ENCODE measurements around the gene MKLN1.

The MKLN1 gene

DNA sequence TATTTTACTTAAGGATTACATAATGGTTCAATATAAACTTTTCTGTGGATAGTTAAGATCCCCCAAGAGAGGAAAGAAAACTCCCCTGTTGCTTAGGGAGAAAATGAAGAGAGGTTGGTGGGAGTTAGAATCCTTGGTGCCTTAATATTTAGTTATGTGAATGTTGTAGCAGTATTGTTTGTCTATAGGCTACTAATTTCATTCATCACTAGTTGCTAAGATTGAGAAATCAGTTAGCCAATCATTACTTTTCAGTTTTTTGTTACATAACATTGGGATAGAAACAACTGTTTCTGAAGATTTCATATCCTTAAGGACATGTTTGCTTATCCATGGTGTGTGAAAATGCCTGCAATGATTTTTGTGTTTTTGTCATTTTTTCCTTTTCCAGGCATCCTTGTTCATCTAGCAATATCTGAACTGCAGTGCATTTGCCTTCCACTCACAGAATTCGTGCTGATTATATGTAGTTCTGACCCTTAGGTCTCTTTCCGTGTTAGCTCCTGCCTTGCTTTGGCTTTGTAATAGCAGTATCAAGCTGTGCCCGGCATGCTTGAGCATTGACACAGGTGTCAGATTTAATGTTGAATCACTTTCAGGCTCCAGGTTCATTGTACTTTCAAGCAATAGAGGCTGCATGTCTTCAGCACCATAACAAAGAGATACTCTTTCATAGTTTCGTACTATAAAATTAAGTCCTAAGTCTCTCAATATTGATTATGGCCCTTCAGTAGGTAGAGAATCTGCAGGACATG is 143.8 kb downstream of the MKLN1 start:
- no peak for DNase-seq

- no peak for DNase-seq
These were observed 149.1 kb downstream of the MKLN1 start for GRCh38 chr7:131476740-131477139.

DNA sequence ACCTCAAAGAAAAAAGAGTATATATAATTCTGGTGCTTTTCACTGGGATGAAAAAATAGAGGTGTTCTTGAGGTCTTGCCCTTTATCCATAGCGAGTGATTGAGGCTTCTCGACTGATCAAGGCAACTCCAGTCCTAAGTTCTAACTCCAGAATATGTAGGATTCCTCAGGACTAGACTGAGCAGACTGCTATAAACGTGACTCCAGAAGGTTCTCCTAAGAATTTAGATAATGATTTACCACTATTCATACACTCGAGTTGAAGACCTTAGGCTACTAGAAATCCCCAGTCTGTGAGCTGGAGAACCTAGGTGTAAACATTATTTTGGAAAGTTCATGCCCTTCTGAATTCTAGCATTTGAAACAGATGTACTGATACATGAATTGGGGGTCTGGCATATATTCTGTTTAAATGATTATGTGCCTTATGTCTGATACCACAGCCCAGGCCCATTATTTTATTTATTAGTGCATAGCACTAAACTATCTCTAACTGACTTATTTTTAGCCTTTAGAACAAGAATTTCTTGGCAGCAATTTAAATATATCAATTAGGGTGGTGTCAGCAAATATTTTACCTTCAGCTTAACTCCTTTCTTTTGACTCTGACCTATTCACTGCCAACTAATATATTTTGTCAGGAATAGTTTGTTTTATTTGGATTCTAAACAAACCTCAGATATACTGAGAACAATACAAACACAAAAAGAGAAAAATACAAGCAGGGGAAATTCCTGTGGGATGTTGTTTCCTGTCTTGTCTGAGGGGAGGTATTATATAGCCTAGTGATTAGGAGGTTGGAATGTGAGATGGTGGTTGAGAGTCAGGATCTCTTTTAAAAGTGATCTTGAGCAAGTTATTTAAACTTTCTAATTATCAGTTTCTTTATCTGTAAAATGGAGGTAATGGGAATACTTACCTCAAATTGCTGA is 153.0 kb downstream of the MKLN1 start:
- DNase-seq: no peak

DNA sequence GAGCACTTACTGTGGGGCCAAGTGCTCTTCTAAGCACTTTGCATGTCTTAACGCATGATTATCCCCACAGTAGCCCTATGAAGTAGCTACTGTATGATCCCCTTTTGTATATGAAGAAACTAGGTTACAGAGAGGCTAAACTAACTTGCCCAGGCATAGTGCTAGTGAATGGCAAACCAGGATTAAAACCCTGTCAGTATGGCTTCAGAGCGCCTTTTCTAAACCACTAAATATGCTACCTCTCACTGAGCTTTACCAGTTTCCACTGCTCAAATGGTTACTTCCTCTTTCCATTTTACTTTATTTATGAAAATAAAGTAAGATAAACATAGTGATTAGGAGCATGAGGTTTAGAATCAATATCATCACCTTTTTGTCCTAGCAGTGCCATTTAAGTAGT is 155.1 kb downstream of the MKLN1 start:
- no peak for DNase-seq

- no peak for DNase-seq
These were observed 155.9 kb downstream of the MKLN1 start for GRCh38 chr7:131483586-131483985.

GRCh38 chr7:131486346-131486745 is 158.7 kb downstream of the MKLN1 start:
- DNase-seq: no peak

DNA sequence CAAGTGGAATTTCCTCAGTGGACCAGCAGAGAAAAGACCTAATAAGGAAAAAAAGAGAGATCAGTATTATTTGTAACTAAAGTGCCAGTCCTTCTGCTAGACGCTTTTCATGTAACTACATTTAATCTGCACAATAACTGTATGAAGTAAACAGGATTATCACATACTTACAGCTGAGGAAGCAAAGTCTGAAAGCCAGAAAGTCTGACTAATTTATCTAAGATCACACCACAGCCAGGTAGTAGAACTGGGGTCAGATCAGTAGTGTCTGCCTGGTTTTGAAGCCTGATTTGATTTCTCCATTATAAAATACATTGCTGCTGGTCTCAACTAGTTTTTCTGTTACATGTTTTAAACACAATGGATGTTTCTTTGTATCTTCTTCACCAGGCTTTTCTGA is 159.5 kb downstream of the MKLN1 start:
- DNase-seq: no peak

DNA sequence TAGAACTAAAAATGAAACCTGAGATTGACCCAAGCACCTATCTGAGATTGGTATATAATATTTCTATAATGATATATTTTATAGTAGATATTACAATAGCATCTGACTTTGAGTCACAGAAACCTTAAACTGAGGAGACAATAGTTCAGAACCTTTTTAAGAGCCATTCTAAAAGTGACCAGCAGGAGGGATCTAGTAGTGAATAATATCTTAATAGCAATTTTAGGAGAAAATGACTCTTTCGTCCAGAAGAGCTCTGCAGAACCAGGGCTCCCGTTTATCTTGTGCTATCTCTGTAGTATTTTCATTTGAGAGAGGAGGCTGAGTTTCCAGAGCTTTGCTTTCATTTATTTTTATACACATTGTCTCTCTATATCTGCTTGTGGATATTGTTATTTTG is 160.7 kb downstream of the MKLN1 start:
- no peak for DNase-seq

DNA sequence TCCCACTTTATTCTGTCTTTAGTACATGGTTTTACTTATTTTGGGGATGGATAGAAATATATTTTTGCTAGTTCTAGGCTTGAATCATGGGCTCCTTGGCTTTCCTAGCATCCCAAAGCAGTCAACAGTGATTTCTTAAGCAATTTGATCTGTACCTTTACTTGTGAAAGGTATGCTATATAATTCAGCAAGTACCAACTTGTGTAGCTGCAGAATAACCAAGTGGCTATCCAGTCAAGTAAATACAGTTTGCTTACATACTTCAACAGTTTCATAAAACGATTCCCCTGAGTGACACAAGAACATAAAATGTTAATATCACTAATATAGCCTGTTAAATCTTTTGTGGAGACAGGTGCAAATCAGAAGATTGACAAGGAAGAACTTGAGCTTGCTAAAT is 161.5 kb downstream of the MKLN1 start:
- no peak for DNase-seq

DNA sequence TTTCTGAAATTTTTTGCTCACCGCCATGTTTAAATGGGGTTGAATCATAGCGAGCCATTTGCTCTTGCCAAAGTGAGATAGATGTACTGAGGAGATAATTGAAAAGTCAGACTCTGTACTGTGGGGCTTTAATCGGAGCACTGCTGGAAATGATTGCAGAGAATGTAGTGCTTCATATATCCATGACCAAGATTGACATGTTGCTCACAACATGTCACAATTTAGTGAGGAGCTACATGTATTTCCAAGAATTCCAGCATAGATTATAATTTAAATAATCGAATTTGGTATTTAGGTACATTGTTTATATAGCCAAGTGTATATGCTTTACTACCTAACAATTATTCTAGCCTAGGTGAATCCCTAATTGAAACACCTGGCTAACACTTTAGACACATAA is 162.2 kb downstream of the MKLN1 start:
- DNase-seq: no peak

- no peak for DNase-seq
These were observed 165.4 kb downstream of the MKLN1 start for GRCh38 chr7:131493081-131493480.

DNA sequence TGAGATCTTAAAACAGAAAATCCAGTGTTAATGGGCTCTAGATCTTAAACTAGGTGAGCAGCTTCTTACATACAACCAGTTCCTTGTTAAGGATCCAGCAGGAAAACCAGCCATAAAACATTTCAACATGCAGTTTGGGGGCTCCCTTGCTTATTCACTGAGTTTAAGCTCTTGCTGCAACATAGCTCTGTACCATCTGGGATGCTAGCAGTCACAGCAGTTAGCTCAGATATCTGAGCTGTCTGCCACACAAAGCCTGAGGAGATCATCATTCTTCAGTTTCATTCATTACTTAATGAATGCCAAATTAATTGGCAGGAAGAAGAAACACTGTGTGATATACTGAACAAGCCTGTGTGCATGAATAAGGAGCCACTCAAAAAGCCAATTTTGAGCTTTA is 165.9 kb downstream of the MKLN1 start:
- DNase-seq: no peak

GRCh38 chr7:131494182-131494581 is 166.5 kb downstream of the MKLN1 start:
- DNase-seq: no peak

GRCh38 chr7:131495669-131496498 is 168.2 kb downstream of the MKLN1 start:
- DNase-seq: no peak

GRCh38 chr7:131497454-131497853 is 169.8 kb downstream of the MKLN1 start:
- DNase-seq: no peak

- no peak for DNase-seq
These were observed 170.7 kb downstream of the MKLN1 start for GRCh38 chr7:131498237-131498885.

- DNase-seq: no peak
These were observed 172.1 kb downstream of the MKLN1 start for GRCh38 chr7:131499801-131500200.

GRCh38 chr7:131500357-131500756 is 172.7 kb downstream of the MKLN1 start:
- DNase-seq: no peak

DNA sequence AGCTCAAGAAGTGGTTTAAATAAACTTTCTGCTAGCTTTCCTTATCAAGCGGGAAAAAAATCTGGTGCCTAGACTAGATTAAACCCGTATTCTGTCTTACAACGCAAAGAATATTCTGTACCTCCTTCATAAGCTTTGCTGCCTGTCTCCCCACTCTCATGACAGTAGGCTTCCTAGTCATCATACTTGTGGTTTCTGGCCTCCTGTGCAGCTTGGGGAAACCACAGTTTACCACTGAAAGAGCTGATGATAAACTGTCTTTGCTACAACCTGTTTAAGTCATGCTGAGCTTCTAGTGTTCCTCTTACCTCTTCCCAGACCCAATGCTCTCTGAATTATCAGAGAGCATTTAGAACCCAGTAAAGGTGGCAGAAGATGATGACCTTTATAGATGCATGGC is 173.7 kb downstream of the MKLN1 start:
- no peak for DNase-seq

- DNase-seq: no peak
These were observed 174.4 kb downstream of the MKLN1 start for GRCh38 chr7:131501930-131502685.

- no peak for DNase-seq
These were observed 175.3 kb downstream of the MKLN1 start for GRCh38 chr7:131502810-131503508.

All from NCI-H187 (cell line).